Posterior vena cava (tissue), 2 donors: Measurements from ENCODE around the gene TUBA1B. TPM values are rescaled to one million over a fixed set of nuclear protein-coding genes. Genes with fewer than 3 reads are reported as not detected.
A peak's percentile ranks its signal among the peaks of the same experiment; 100 is the strongest.
"Not testable (repeated sequence)": the region's sequence is repeated elsewhere in the genome, so short reads cannot be mapped to it uniquely, and the experiment has no call there.

ENCODE experiments used
- DNase-seq: peaks from one replicate; pipeline ENCODE4 v3.0.0-alpha.2; 2020; ENCODE audit warnings: low spot score
- intact Hi-C, 2 donors: fragments of 100-400 bp; cut with DNase I; formaldehyde crosslinking; loops; one replicate each; pipeline versions ENCODE4 v1.14.1 to v1.14.2; 2022 to 2023
- long read RNA-seq, 2 donors: library from polyadenylated mRNA; unstranded; transcript quantifications; one replicate each; pipeline ENCODE4 v2.0.0, GENCODE V29; 2020 to 2021
- total RNA-seq, 2 donors: library from RNA; stranded (reverse); fragmentation: NEBNext Ultra II Directional; extraction: Animal tissue kit (Norgen Biotek cat#: 25700); gene quantifications; one replicate each; pipeline ENCODE4 v1.2.1, GENCODE V29; 2021
- donor health status: DM: yes; HTN: yes; CAD: no.
- donor health status: DM: yes; HTN: yes; CAD: no.

The TUBA1B gene
- total RNA-seq, result 100 to 1,000 TPM; 763 to 783 TPM
- long read RNA-seq, donor 1, transcript TUBA1B-201 (3 exons, 3,198 nt), result minor isoform, 29 of 243 reads
- long read RNA-seq, donor 1, transcript TUBA1B-202 (4 exons, 1,627 nt), result major isoform, 136 of 243 reads
- long read RNA-seq, donor 1, partial matches to known transcripts, result 13 of 243 reads
- long read RNA-seq, donor 1, other reads (novel, unspliced or antisense), result 65 of 243 reads
- long read RNA-seq, donor 2, transcript TUBA1B-202 (4 exons, 1,627 nt), result major isoform, 795 of 1,210 reads
- long read RNA-seq, donor 2, transcript TUBA1B-201 (3 exons, 3,198 nt), result minor isoform, 154 of 1,210 reads
- long read RNA-seq, donor 2, partial matches to known transcripts, result 71 of 1,210 reads
- long read RNA-seq, donor 2, other reads (novel, unspliced or antisense), result 190 of 1,210 reads

DNA sequence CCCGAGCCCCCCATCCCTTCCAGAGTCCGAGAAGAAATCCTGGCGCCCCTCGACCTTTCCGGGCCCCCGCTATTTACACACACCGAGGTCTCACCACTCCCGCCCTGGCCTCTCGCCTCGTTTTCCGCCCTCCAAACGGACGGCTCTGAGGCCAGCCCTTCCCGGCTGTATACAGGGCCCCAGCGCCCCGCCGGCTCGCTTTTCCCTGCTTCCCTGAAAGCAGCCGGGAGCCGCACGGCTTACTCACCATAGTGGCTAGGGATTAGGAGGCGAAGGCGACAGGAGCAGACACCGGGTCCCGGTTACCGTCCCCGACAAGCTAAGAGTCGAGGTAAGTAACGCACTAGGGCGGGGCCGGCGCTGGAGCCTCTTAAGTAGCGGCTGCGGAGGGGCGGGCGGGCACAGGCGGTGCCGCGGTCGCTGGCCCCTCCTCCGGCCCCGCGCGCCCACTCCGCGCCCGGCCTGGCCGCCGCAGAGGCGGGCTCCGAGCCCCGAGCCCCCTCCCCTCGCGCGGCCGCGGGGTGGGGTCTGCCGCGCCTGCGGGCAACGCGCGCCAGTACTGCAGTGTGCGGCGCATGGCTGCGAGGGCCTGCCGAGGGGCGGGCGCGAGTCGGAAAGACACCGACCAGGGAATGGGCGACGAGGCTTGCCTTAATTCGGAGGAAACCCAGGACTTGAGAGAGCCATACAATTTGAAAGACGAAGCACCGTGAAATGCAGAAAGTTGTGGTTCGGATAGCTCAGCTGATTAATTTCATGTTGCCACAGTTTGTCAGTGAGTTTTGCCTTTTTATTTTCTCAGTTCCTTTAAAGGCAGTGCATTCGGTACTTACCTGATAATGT, at the start of gene TUBA1B:
Gene TUBA1B (minus strand): TSS at position 345 of the 843 bp plus-strand sequence. CDS start 95 bp downstream, at position 250.
- intact Hi-C loops, result loop anchor here (2.0 to 10.0 kb wide), 4 partner anchors 54 to 104 kb away; partner anchors contain the start of gene TUBA1A (in 2 of the 2)
- peak; percentile 98 for DNase-seq

DNA sequence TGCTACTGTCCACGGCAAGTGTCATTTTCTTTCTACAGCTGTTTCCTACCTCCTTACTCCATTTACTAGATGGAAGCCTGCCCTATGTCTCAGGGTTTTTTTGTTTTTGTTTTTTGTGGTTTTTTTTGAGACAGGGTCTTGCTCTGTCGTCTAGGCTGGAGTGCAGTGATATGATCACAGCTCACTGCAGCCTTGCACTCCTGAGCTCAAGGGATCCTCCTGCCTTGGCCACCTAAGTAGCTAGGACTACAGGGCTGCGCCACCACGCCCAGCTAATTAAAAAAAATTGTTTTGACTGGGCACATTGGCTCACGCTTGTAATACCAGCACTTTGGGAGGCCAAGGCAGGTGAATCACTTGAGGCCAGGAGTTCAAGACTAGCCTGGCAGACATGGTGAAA, 43.0 kb upstream of the TUBA1B start:
- DNase-seq, result no peak
- intact Hi-C loops, result no loop called here

DNA sequence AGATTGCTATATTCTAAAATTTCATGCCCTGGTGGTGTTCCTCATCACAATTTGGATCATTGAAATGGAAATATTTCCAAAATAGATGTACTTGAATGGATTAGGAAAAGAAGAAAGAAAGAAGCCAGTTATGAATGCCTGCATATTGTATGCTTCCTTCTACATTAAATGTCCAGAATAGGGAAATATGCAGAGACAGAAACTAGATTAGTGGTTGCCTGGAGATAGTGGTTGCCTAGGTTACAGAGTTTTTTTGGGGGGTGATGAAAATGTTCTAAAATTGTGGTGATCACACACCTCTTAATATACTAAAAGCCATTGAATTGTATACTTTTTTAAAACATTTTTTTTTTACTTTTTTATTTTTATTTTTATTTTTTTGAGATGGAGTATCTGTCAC, 39.7 kb upstream of the TUBA1B start:
- intact Hi-C loops, result no loop called here
- DNase-seq, result no peak

DNA sequence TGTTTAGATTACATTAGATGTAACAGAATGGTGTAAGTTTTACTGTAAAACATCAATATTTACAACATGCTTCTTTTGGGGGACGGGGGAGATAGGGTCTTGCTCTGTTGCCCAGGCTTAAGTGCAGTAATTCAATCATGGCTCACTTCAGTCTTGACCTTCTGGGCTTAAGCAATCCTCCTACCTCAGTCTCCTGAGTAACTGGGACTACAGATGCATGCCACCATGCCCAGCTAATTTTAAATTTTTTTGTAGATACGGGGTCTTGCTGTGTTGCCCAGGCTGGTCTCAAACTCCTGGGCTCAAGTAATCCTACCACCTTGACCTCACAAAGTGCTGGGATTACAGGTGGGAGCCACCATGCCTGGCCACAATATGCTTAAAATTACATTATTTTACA, 33.9 kb upstream of the TUBA1B start:
- intact Hi-C loops, result no loop called here
- DNase-seq, result no peak

DNA sequence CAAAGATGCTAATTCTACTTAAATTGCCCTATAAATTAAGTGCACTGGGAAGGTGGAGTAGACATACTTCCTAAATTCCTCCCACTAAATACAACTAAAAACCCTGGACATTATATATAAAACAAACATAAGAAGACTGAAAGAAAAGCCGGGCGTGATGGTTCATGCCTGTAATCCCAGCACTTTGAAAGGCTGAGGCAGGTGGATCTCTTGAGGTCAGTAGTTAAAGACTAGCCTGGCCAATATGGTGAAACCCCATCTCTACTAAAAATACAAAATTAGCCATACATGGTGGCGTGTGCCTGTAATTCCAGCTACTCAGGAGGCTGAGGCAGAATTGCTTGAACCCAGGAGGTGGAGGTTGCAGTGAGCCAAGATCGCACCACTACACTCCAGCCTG, 30.7 kb upstream of the TUBA1B start:
- intact Hi-C loops, result not testable (repeated sequence)

DNA sequence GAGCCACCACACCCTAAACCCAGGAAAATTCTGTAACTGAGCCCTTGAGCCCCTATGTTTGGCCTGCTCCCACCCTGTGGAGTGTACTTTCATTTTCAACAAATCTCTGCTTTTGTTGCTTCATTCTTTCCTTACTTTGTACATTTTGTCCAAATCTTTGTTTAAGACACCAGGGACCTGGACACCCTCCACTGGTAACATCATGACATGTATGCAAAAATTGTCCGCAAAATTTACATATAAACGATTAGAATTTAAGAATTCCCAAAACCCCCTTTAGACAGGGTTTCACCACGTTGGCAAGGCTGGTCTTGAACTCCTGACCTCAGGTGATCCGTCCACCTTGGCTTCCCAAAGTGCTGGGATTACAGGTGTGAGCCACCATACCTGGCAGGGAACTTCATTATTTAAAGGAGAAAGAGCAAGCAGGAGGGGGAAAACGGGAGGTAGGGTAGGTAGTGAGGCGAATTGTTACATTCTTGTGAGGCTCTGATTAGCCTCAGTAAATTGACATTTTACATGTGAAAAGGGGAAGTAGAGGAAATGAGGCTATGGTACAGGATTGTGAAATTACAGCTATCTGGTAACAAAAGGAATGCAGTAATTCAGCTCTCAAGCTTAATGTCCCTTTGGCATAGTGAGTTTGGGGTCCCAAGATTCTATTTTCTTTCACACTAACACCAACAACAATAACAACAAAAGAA, 30.0 kb upstream of the TUBA1B start:
- no peak for DNase-seq
- intact Hi-C loops, result no loop called here

More for the DNA sequence above, 30.7 kb upstream of the TUBA1B start:
- DNase-seq, result not testable (repeated sequence)

DNA sequence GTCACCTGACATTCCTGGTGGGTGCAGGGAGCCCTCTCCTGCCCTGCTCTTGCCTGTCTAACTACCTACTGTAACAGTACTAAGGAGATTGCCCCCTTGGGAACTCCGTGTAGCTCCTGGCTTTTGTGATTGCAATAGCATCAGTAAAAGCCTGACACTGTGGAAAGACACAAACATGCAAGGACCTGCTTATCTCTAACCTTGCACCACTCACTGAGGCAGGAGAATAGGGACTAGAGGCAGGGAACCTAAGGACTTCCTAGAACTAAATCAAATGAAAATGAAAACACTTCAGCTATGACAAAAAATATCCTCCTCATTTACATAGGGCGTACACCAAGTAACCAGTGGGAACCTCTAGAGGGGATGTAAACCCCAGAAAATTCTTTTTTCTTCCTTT, 29.2 kb upstream of the TUBA1B start:
- intact Hi-C loops, result no loop called here
- DNase-seq, result no peak

DNA sequence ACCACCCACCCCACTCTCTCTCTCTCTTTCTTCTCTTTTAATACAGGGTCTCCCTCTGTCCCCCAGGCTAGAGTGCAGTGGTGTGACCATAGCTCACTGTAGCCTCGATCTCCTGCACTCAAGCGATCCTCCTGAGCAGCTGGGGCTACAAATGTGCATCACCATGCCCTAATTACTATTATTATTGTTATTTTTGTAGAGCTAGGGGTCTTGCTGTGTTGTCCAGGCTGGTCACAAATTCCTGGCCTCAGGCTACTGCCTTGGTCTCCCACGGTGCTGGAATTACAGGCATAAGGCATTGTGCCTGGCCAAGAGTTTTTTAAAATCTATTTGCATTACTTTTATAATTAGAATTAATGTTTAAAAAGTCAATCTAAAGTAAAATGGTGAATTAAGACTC, 23.0 kb upstream of the TUBA1B start:
- no peak for DNase-seq
- intact Hi-C loops, result no loop called here

DNA sequence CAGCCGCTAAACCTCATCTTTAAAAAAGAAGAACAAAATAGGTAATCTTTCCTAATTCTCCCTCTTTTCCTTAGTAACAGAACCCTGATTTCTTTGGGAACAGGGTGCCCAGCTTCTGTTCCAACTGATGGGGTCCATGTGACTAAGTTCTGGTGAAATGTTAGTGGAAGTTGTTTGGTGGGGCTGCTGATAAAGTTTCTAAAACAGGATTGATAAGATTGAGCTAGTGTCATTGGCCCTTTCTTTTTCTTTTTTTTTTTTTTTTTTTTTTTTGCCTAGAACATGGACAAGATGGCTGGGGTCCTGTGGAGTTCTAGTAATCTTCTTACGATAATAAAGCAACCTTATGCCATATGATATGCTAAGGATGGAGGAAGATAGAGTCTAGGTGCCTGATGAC, 16.2 kb upstream of the TUBA1B start:
- DNase-seq, result no peak
- intact Hi-C loops, result no loop called here

DNA sequence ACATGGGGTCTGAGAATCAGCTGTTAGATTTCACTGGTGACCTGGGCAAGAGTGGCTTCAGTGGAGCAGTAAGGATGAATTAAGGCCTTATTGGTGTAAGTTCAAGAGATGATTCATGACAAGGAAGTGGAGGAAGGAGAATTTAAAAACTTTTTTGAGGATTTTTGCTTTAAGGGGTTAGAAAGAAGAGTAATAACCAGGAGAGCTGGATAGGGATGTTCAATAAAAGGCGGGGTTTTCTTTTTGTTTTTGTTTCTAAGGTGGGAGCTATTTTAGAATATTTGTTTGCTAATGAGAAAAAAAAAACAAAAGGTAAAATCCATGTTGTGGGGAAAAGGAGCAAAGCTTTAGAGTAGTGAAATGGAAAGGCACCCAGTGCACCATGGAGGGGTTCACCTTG, 15.2 kb upstream of the TUBA1B start:
- intact Hi-C loops, result no loop called here
- no peak for DNase-seq

DNA sequence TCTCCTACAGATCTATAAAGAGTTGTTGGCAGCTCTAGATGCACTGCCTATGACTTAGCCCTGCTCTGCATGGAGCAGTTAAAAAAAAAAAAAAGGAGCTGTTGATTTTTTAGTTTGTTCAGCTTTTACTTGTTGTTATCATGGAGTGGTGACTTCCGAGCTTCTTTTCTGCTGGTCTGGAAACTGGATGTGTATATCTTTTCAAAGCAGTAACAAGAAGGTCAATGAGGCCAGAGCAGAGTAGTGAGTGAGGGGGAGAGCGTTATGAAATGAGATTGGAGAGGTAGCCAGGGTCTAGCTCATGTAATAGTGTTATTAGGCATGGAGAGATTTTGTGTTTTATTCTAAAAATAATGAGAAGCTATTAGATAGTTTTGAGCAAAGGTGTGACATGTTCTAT, 13.2 kb upstream of the TUBA1B start:
- intact Hi-C loops, result no loop called here
- DNase-seq, result no peak

DNA sequence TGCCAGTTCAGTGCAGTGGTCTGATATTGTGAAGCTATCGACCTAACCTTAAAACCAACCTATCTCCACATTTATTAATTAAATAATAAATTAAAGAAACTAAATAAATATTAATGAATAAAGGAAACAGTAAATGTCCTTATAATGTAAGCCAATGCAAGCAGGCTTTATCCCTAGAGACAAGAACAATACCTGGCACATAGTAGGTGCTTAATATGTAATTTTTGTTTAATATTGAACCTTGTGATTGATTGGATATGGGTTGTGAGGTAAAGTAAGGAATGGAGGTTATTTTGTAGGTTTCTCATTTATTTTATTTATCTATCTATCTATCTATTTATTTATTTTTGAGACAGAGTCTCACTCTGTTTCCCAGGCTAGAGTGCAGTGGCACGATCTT, 7.8 kb upstream of the TUBA1B start:
- intact Hi-C loops, result loop anchor here (10.0 kb wide), 2 partner anchors 46 to 96 kb away; partner anchors contain the start of gene TUBA1A (in 1 of the 2)
- no peak for DNase-seq

DNA sequence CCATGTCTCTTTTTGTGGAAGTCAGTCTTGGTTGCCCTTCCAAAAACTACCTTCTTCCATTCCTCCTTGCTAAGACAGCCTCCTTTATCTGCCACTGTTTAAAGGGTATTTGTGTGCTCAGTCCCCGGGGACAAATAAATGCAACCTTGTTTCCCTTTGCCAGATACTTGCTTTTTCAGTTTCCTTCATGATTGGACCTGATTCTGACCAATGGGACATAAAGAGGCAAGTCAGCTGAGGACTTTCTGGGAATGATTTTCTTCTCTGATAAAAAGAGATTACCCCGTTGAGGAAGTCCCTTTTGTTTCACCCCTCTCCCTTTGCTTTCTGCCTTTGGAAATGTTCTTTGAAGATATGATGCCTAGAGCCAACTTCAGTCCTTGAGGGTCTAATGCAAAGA, 7.4 kb upstream of the TUBA1B start:
- DNase-seq, result no peak
- intact Hi-C loops, result loop anchor here (10.0 kb wide), 2 partner anchors 46 to 96 kb away; partner anchors contain the start of gene TUBA1A (in 1 of the 2)

DNA sequence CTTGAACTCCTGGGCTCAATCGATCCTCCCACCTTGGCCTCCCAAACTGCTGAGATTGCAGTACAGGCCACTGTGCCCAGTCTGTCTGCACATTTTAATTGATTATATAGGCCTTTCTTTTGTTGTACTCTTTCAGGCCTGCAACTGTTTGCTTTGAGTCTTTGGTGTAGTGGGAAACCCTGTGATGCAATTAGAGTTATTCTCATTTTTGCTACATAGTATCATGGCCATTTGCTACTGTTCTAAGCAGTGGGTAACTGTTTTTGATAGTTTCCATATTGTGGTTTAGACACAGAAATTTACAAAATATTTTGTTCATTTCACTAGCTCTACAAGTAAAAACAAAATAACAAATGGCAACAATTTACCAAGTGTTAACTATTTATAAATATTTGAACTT, 6.3 kb upstream of the TUBA1B start:
- no peak for DNase-seq
- intact Hi-C loops, result loop anchor here (10.0 kb wide), 2 partner anchors 47 to 97 kb away; partner anchors contain the start of gene TUBA1A (in 1 of the 2)

DNA sequence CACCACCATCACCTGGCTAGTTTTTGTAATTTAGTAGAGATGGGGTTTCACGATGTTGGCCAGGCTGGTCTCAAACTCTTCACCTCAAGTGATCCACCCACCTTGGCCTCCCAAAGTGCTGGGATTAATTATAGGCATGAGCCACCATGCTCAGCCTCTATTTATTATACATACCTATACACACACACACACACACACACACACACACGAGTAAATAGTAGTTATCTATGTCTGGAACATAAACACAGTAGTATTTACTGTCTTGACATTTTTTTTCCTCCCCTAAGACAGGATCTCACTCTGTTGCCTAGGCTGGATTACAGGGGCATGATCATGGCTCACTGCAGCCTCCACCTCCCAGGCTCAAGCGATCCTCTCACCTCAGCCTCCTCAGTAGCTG, 5.8 kb upstream of the TUBA1B start:
- DNase-seq, result not testable (repeated sequence)
- intact Hi-C loops, result loop anchor here (10.0 kb wide), 2 partner anchors 48 to 98 kb away; partner anchors contain the start of gene TUBA1A (in 1 of the 2)

DNA sequence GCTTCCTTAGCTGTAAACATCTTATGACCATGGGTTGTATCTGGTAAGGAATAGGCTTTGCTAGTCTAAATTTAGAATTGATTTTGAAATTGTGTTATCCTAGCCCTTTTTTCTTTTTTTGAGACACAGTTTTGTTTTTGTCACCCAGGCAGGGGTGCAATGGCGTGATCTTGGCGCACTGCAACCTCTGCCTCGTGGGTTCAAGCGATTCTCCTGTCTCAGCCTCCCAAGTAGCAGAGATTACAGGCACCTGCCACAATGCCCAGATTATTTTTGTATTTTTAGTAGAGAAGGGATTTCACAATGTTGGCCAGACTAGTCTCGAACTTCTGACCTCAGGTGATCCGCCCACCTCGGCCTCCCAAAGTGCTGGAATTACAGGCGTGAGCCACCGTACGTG, 2.4 kb upstream of the TUBA1B start:
- intact Hi-C loops, result loop anchor here (5.0 to 10.0 kb wide), 3 partner anchors 51 to 101 kb away; partner anchors contain the start of gene TUBA1A (in 1 of the 2)
- no peak for DNase-seq

DNA sequence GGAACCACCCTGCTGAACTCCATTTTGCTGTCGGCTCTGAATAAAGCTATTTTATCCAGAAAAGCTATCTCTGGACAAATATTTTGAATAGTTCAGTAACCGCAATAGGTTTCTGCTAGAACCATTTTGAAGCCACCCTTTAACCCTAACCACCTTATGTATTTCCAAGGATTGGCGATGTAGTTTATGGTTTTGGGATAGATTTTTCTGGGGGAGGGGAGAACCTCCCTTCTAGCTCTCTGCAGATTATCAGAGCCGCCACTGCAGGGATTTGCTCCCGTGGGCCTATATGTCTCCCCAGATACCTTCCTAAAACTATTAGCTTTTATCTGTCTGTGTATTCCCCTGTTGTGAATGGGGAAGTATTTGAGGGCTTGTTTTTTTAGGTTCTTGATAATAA, 1.8 kb upstream of the TUBA1B start:
- no peak for DNase-seq
- intact Hi-C loops, result loop anchor here (5.0 to 10.0 kb wide), 3 partner anchors 52 to 102 kb away; partner anchors contain the start of gene TUBA1A (in 1 of the 2)

DNA sequence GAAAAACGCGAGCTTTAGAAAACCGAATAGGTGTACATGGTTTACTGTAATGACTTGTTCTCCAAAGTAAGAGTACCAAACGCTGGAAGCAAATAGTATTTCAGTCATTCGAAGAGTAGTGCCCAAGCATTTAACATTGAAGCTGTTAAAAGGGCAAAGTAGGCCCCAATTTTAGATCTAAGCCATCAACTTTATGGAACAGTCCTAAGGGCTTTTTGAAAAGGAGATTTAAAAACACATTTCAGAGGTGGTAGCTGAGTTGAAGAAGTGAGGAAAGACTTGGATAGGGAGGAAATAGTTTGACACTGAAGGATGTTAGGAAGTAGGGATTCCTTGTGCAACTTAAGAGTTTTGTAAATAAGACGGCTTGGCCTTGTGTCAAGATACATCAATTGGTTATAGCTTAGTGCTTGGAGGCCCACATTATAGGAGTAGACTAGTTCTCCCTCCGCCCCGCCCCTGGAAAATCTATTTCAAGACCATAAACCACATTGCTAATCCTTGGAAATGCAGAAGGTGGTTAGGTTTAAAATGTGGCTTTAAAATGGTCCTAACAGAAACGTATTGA, 783 bp upstream of the TUBA1B start:
- intact Hi-C loops, result loop anchor here (2.0 to 10.0 kb wide), 4 partner anchors 53 to 103 kb away; partner anchors contain the start of gene TUBA1A (in 2 of the 2)
- no peak for DNase-seq
